Fibroblast of skin of scalp (primary cell): ENCODE data around the gene OGT.

Experiments
- DNase-seq: peaks from one replicate; pipeline ENCODE4 v3.0.0-alpha.2; 2013

The OGT gene

DNA sequence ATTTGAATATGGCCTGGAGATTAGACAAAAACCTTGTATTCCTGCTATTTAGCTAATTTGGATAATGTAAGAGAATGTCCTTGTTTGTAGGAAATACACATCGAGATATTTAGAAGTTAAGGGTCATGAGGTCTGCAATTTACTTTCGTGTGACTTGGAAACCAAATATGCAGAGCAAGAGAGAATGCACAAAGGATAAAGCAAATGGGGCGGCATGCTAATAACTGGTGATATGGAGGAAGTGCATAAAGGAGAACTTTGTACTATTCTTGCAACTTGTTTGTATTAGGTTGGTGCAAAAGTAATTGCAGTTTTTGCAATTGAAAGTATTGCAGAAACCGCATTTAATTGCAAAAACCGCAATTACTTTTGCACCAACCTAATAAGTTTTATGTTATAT, 92.6 kb downstream of the OGT start:
- no peak for DNase-seq
